H4 (cell line): ENCODE data around the gene FGD5. TPM values are rescaled to one million over a fixed set of nuclear protein-coding genes. Genes with fewer than 3 reads are reported as not detected.

Source experiments
- DNase-seq: peaks from one replicate; pipeline ENCODE4 v3.0.0-alpha.2; 2015; ENCODE audit warnings: low spot score
- total RNA-seq: library from RNA; depleted of rRNA; stranded (reverse); fragments of >200 nt; shearing (Covaris generic); gene quantifications from 2 replicates; pipeline ENCODE4 v1.2.3, GENCODE V29; 2014; rRNA removed

Gene FGD5
- total RNA-seq, 1 experiment from 2014 or later: 0.17 TPM

DNA sequence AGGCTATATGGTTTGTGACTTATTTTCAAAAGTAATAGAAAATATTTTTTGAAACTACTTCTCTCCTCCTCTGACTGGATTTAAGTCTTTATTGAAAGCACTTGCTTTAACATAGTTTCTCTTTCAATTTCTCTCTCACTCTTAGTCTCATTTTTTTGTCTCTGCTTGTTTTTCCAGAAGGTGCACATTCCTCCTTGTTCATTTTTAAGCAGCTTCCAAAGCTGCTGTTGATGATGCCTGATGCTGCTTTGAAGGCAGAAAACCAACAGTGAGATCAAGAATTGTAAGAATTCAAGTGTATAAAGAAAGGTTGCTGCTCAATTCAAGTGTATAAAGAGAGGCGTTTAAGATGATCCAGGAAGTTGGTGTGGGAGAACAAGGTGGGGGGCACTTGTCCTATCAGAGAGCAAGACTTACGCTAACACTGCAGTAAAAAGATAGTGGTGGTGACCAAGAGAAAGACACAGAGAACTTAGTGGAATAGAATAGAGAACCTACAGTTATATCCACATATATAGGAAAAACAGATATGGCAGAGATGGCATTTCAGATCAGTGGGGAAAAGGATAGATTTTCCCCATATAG, 140.7 kb downstream of the FGD5 start:
- DNase-seq: no peak

GRCh38 chr3:14962762-14963161, 144.0 kb downstream of the FGD5 start:
- DNase-seq: no peak

DNA sequence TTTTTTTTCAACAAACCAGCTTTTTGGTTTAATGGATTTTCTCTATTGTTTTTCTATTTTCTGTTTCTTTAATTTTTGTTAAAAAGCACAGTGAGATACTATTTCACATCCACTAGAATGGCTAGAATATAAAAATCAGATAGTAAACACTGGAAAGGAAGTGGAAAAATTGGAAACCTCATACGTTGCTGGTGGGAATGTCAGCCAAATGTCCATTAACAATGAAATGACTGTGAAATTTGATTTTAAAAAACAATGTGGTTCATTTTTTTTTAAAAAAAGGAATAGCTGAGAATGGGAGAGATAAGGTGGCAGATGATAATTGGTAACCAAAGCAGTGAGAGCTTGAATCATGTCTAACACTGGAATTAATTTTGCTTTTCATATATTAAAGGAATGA, 148.5 kb downstream of the FGD5 start:
- no peak for DNase-seq

DNA sequence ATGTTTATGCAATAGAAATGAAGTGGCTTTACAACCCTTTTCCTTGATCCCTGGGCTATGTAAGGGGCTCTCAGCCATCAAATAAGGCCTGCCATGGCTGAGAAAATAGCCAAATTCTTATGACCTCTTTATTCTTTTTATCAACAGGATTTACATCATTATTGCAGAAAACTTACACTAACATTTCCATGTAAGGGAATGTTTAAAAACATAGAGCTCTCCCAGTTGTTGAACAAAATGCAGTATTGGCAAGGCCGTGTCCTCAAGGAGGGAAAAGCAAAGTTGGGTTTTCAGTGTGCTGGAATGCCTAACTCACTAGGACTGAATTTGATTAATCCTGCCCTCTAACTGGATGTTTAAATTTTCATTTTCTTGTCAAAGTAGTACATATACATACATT, 150.9 kb downstream of the FGD5 start:
- no peak for DNase-seq

DNA sequence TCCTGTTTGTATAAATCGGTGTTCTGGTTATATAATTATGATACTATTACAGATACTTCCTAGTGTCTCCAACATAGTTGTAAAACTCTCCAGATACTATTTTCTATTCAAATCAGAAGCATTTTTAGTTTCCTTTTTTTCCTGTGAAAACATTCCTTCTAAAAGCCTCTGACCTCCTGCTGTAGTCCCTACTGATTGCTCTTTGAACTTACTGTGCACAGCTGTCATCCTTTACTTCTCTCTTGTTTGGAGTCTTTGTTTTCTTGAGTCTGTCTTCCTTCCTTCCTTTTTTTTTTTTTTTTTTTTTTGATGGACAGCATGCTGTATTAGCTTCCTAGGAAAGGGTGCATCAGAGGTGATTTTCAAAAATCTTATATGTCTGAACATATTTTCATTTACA, 157.6 kb downstream of the FGD5 start:
- no peak for DNase-seq

- no peak for DNase-seq
Observed at GRCh38 chr3:14980689-14981088, 161.9 kb downstream of the FGD5 start.

Other genes with a start within 250 kb of the FGD5 start
- gene CCDC174, start 167.2 kb upstream of the FGD5 start, total RNA-seq: 7.7 and 18.6 TPM in 2 replicates
- not detected in 2 replicates for gene C3orf20, start 143.8 kb upstream of the FGD5 start, total RNA-seq
- 12.0 and 12.7 TPM in 2 replicates for gene NR2C2, start 128.6 kb downstream of the FGD5 start, total RNA-seq
- gene MRPS25, start 246.4 kb downstream of the FGD5 start, total RNA-seq: 22.2 and 22.8 TPM in 2 replicates